Choroid plexus epithelial cell (primary cell): ENCODE measurements around the gene PIGBOS1.

Experiments used
- DNase-seq: peaks from one replicate; pipeline ENCODE4 v3.0.0-alpha.2; 2010; ENCODE audit warnings: low read depth
- H3K4me3 ChIP-seq: 2 replicates; pipeline ENCODE4 v1.5.1; 2011; ENCODE audit warnings: low read depth, mild to moderate bottlenecking, control low read depth, low read length, moderate library complexity
- CTCF ChIP-seq: conservative IDR thresholded peaks from 2 replicates; pipeline ENCODE4 v1.5.1; 2011; ENCODE audit warnings: low read depth, mild to moderate bottlenecking, control low read depth, inconsistent platforms, low read length, moderate library complexity

Gene PIGBOS1

GRCh38 chr15:55357774-55358173 lies 38.9 kb upstream of the PIGBOS1 start:
- no peak overlapping the region for H3K4me3 ChIP-seq
- no peak for TF ChIP-seq CTCF
- peak; percentile 15 for DNase-seq

GRCh38 chr15:55356985-55357585 lies 38.2 kb upstream of the PIGBOS1 start:
- no peak for TF ChIP-seq CTCF
- no peak for DNase-seq

GRCh38 chr15:55353025-55353424 lies 34.1 kb upstream of the PIGBOS1 start:
- H3K4me3 ChIP-seq, result no peak overlapping the region
- TF ChIP-seq CTCF, result no peak
- no peak for DNase-seq

More at GRCh38 chr15:55356985-55357585, 38.2 kb upstream of the PIGBOS1 start:
- H3K4me3 ChIP-seq, result no peak overlapping the region

- DNase-seq, result no peak
- TF ChIP-seq CTCF, result no peak
- no peak overlapping the region for H3K4me3 ChIP-seq
Measured at GRCh38 chr15:55349282-55349681, 30.4 kb upstream of the PIGBOS1 start.

- H3K4me3 ChIP-seq, result no peak overlapping the region
- DNase-seq, result no peak
- no peak for TF ChIP-seq CTCF
Measured at GRCh38 chr15:55348281-55348778, 29.4 kb upstream of the PIGBOS1 start.

GRCh38 chr15:55344206-55344605 lies 25.3 kb upstream of the PIGBOS1 start:
- no peak for DNase-seq
- no peak for TF ChIP-seq CTCF
- H3K4me3 ChIP-seq, result no peak overlapping the region

- H3K4me3 ChIP-seq, result no peak overlapping the region
- no peak for TF ChIP-seq CTCF
- no peak for DNase-seq
Measured at GRCh38 chr15:55343168-55343567, 24.2 kb upstream of the PIGBOS1 start.
